ENCODE data around the gene KRTAP2-4.

Gene KRTAP2-4

GRCh38 chr17:41082626-41083025, 16.9 kb upstream of the KRTAP2-4 start:
- Histone ChIP-seq H2BK120ac (ENCODE audit: low read depth, low read length) (no peak overlapping the region), H3K27me3 (ENCODE audit: insufficient read depth, low read length, poor library complexity) (no peaks in the 10 kb centered on the region), H4K5ac (ENCODE audit: low read length) (no peak overlapping the region), H3K23ac (ENCODE audit: low read length) (no peak overlapping the region), H3K4me3 (ENCODE audit: low read length) (no peak overlapping the region), H4K8ac (ENCODE audit: low read depth, low read length) (no peak overlapping the region), H3K36me3 (ENCODE audit: control insufficient read depth, insufficient read depth, low read length) (no peaks in the 10 kb centered on the region), H2BK5ac (ENCODE audit: low read length) (no peak overlapping the region), H2AK5ac (ENCODE audit: low read length) (no peak overlapping the region), H2BK15ac (replicated peaks; ENCODE audit: low read depth) (no peak overlapping the region), H3K79me1 (ENCODE audit: low read length) (no peaks in the 10 kb centered on the region), H3K4ac (ENCODE audit: low read depth, low read length) (no peak overlapping the region), H3K79me2 (ENCODE audit: control insufficient read depth, insufficient read depth, low read length) (no peaks in the 10 kb centered on the region), H3K9ac (ENCODE audit: low read length) (no peak overlapping the region), H3K27ac (ENCODE audit: low read depth, low read length) (no peak overlapping the region), H3K18ac (ENCODE audit: low read length) (no peak overlapping the region), H3K4me1 (ENCODE audit: control insufficient read depth, low read depth, low read length) (no peaks in the 10 kb centered on the region), H3K56ac (ENCODE audit: low read length) (no peak overlapping the region), H3K4me2 (ENCODE audit: low read length) (no peak overlapping the region)
- DNase-seq = no peak
- no CpG with 5 or more reads among the region's 4 CpGs for WGBS (ENCODE audit: extremely low coverage, insufficient coverage, low lambda C conversion rate)

GRCh38 chr17:41076788-41077187, 11.1 kb upstream of the KRTAP2-4 start:
- Histone ChIP-seq H3K4ac (ENCODE audit: low read depth, low read length) (no peak overlapping the region), H3K9ac (ENCODE audit: low read length) (no peak overlapping the region), H4K5ac (ENCODE audit: low read length) (no peak overlapping the region), H3K56ac (ENCODE audit: low read length) (no peak overlapping the region), H3K4me2 (ENCODE audit: low read length) (no peak overlapping the region), H3K27me3 (ENCODE audit: insufficient read depth, low read length, poor library complexity) (no peaks in the 10 kb centered on the region), H2AK5ac (ENCODE audit: low read length) (no peak overlapping the region), H3K23ac (ENCODE audit: low read length) (no peak overlapping the region), H3K4me3 (ENCODE audit: low read length) (no peak overlapping the region), H4K8ac (ENCODE audit: low read depth, low read length) (no peak overlapping the region), H2BK15ac (replicated peaks; ENCODE audit: low read depth) (no peak overlapping the region), H3K4me1 (ENCODE audit: control insufficient read depth, low read depth, low read length) (no peaks in the 10 kb centered on the region), H2BK120ac (ENCODE audit: low read depth, low read length) (no peak overlapping the region), H2BK5ac (ENCODE audit: low read length) (no peak overlapping the region), H3K36me3 (ENCODE audit: control insufficient read depth, insufficient read depth, low read length) (no peaks in the 10 kb centered on the region), H3K79me2 (ENCODE audit: control insufficient read depth, insufficient read depth, low read length) (no peaks in the 10 kb centered on the region), H3K27ac (ENCODE audit: low read depth, low read length) (no peak overlapping the region), H3K79me1 (ENCODE audit: low read length) (no peaks in the 10 kb centered on the region), H3K18ac (ENCODE audit: low read length) (no peak overlapping the region)
- DNase-seq = no peak

- Histone ChIP-seq H3K27me3 (ENCODE audit: insufficient read depth, low read length, poor library complexity) (no peaks in the 10 kb centered on the region), H3K18ac (ENCODE audit: low read length) (no peak overlapping the region), H2BK120ac (ENCODE audit: low read depth, low read length) (no peak overlapping the region), H3K4ac (ENCODE audit: low read depth, low read length) (no peak overlapping the region), H3K9ac (ENCODE audit: low read length) (no peak overlapping the region), H3K56ac (ENCODE audit: low read length) (no peak overlapping the region), H3K79me2 (ENCODE audit: control insufficient read depth, insufficient read depth, low read length) (no peaks in the 10 kb centered on the region), H2BK15ac (replicated peaks; ENCODE audit: low read depth) (no peak overlapping the region), H3K79me1 (ENCODE audit: low read length) (no peaks in the 10 kb centered on the region), H2BK5ac (ENCODE audit: low read length) (no peak overlapping the region), H3K4me2 (ENCODE audit: low read length) (no peak overlapping the region), H3K4me1 (ENCODE audit: control insufficient read depth, low read depth, low read length) (no peaks in the 10 kb centered on the region), H2AK5ac (ENCODE audit: low read length) (no peak overlapping the region), H3K23ac (ENCODE audit: low read length) (no peak overlapping the region), H3K27ac (ENCODE audit: low read depth, low read length) (no peak overlapping the region), H3K4me3 (ENCODE audit: low read length) (no peak overlapping the region), H4K8ac (ENCODE audit: low read depth, low read length) (no peak overlapping the region), H3K36me3 (ENCODE audit: control insufficient read depth, insufficient read depth, low read length) (no peaks in the 10 kb centered on the region), H4K5ac (ENCODE audit: low read length) (no peak overlapping the region)
- no CpG with 5 or more reads among the region's 2 CpGs for whole genome bisulfite sequencing (ENCODE audit: extremely low coverage, insufficient coverage, low lambda C conversion rate)
- no peak for DNase-seq
These were observed 8.0 kb upstream of the KRTAP2-4 start for GRCh38 chr17:41073676-41074075.

- DNase-seq = no peak
- no peaks in the 10 kb centered on the region for H3K79me2 ChIP-seq (ENCODE audit: control insufficient read depth, insufficient read depth, low read length)
- H2AK5ac ChIP-seq (ENCODE audit: low read length) = no peak overlapping the region
- no peak overlapping the region for H3K4me3 ChIP-seq (ENCODE audit: low read length)
- H2BK120ac ChIP-seq (ENCODE audit: low read depth, low read length) = no peak overlapping the region
- no peaks in the 10 kb centered on the region for H3K36me3 ChIP-seq (ENCODE audit: control insufficient read depth, insufficient read depth, low read length)
- no CpG with 5 or more reads among the region's 5 CpGs for WGBS (ENCODE audit: extremely low coverage, insufficient coverage, low lambda C conversion rate)
- H2BK5ac ChIP-seq (ENCODE audit: low read length) = no peak overlapping the region
- H3K56ac ChIP-seq (ENCODE audit: low read length) = no peak overlapping the region
- H2BK15ac ChIP-seq (replicated peaks; ENCODE audit: low read depth) = no peak overlapping the region
- H3K27me3 ChIP-seq (ENCODE audit: insufficient read depth, low read length, poor library complexity) = no peaks in the 10 kb centered on the region
- no peak overlapping the region for H3K18ac ChIP-seq (ENCODE audit: low read length)
- H3K4ac ChIP-seq (ENCODE audit: low read depth, low read length) = no peak overlapping the region
- H3K4me2 ChIP-seq (ENCODE audit: low read length) = no peak overlapping the region
- H4K8ac ChIP-seq (ENCODE audit: low read depth, low read length) = no peak overlapping the region
- no peak overlapping the region for H3K9ac ChIP-seq (ENCODE audit: low read length)
- H3K4me1 ChIP-seq (ENCODE audit: control insufficient read depth, low read depth, low read length) = no peaks in the 10 kb centered on the region
- no peak overlapping the region for H4K5ac ChIP-seq (ENCODE audit: low read length)
- no peak overlapping the region for H3K27ac ChIP-seq (ENCODE audit: low read depth, low read length)
- H3K23ac ChIP-seq (ENCODE audit: low read length) = no peak overlapping the region
- H3K79me1 ChIP-seq (ENCODE audit: low read length) = no peaks in the 10 kb centered on the region
These were observed 6.1 kb upstream of the KRTAP2-4 start for GRCh38 chr17:41071606-41072360.

GRCh38 chr17:41069031-41069430, 3.4 kb upstream of the KRTAP2-4 start:
- Histone ChIP-seq H3K23ac (ENCODE audit: low read length) (no peak overlapping the region), H3K36me3 (ENCODE audit: control insufficient read depth, insufficient read depth, low read length) (no peaks in the 10 kb centered on the region), H3K4me1 (ENCODE audit: control insufficient read depth, low read depth, low read length) (no peaks in the 10 kb centered on the region), H3K4ac (ENCODE audit: low read depth, low read length) (no peak overlapping the region), H2BK120ac (ENCODE audit: low read depth, low read length) (no peak overlapping the region), H3K56ac (ENCODE audit: low read length) (no peak overlapping the region), H3K79me2 (ENCODE audit: control insufficient read depth, insufficient read depth, low read length) (no peaks in the 10 kb centered on the region), H3K27ac (ENCODE audit: low read depth, low read length) (no peak overlapping the region), H3K79me1 (ENCODE audit: low read length) (no peaks in the 10 kb centered on the region), H3K27me3 (ENCODE audit: insufficient read depth, low read length, poor library complexity) (no peaks in the 10 kb centered on the region), H4K5ac (ENCODE audit: low read length) (no peak overlapping the region), H3K18ac (ENCODE audit: low read length) (no peak overlapping the region), H4K8ac (ENCODE audit: low read depth, low read length) (no peak overlapping the region), H2BK15ac (replicated peaks; ENCODE audit: low read depth) (no peak overlapping the region), H3K4me3 (ENCODE audit: low read length) (no peak overlapping the region), H3K9ac (ENCODE audit: low read length) (no peak overlapping the region), H3K4me2 (ENCODE audit: low read length) (no peak overlapping the region), H2AK5ac (ENCODE audit: low read length) (no peak overlapping the region), H2BK5ac (ENCODE audit: low read length) (no peak overlapping the region)
- WGBS (ENCODE audit: extremely low coverage, insufficient coverage, low lambda C conversion rate) = no CpG with 5 or more reads among the region's 3 CpGs
- DNase-seq = no peak

- Histone ChIP-seq H3K27me3 (ENCODE audit: insufficient read depth, low read length, poor library complexity) (no peaks in the 10 kb centered on the region), H2BK120ac (ENCODE audit: low read depth, low read length) (no peak overlapping the region), H2AK5ac (ENCODE audit: low read length) (no peak overlapping the region), H3K4me1 (ENCODE audit: control insufficient read depth, low read depth, low read length) (no peaks in the 10 kb centered on the region), H3K79me2 (ENCODE audit: control insufficient read depth, insufficient read depth, low read length) (no peaks in the 10 kb centered on the region), H4K5ac (ENCODE audit: low read length) (no peak overlapping the region), H3K79me1 (ENCODE audit: low read length) (no peaks in the 10 kb centered on the region), H3K9ac (ENCODE audit: low read length) (no peak overlapping the region), H3K27ac (ENCODE audit: low read depth, low read length) (no peak overlapping the region), H3K4ac (ENCODE audit: low read depth, low read length) (no peak overlapping the region), H3K4me3 (ENCODE audit: low read length) (no peak overlapping the region), H3K4me2 (ENCODE audit: low read length) (no peak overlapping the region), H4K8ac (ENCODE audit: low read depth, low read length) (no peak overlapping the region), H3K23ac (ENCODE audit: low read length) (no peak overlapping the region), H3K18ac (ENCODE audit: low read length) (no peak overlapping the region), H2BK5ac (ENCODE audit: low read length) (no peak overlapping the region), H3K56ac (ENCODE audit: low read length) (no peak overlapping the region), H3K36me3 (ENCODE audit: control insufficient read depth, insufficient read depth, low read length) (no peaks in the 10 kb centered on the region), H2BK15ac (replicated peaks; ENCODE audit: low read depth) (no peak overlapping the region)
- no peak for DNase-seq
These were observed 1.6 kb upstream of the KRTAP2-4 start for GRCh38 chr17:41067281-41067680.

Measured in mesendoderm (in vitro differentiated cells).